Measurements from ENCODE around the gene TANC1.

DNA sequence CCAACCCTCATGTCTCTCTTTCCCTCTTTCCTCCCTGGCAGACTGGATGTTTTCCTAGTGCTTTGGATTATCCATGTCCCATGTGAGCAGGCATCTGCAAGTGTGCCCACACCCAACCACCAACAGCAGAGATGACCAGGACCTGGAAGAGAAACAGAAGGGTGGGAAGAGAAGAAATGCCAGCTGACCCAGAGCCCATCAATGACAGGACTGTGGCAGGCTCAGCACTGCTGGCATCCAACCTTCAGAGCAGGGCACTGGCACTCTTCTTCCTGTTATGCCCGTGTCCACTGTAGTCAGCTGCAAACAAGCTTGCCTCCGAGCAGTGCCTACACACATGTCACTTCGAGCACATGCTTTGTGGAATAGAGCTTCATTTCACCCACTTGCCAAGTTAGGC, 121.1 kb downstream of the TANC1 start:
- TF ChIP-seq, protein P1, sequence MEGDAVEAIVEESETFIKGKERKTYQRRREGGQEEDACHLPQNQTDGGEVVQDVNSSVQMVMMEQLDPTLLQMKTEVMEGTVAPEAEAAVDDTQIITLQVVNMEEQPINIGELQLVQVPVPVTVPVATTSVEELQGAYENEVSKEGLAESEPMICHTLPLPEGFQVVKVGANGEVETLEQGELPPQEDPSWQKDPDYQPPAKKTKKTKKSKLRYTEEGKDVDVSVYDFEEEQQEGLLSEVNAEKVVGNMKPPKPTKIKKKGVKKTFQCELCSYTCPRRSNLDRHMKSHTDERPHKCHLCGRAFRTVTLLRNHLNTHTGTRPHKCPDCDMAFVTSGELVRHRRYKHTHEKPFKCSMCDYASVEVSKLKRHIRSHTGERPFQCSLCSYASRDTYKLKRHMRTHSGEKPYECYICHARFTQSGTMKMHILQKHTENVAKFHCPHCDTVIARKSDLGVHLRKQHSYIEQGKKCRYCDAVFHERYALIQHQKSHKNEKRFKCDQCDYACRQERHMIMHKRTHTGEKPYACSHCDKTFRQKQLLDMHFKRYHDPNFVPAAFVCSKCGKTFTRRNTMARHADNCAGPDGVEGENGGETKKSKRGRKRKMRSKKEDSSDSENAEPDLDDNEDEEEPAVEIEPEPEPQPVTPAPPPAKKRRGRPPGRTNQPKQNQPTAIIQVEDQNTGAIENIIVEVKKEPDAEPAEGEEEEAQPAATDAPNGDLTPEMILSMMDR (IDR thresholded peaks at IDR 0.05): no peak
- TF ChIP-seq POLR2A (IDR thresholded peaks at IDR 0.05): no peak

Measured in vagina (tissue), 2 donors.